Upper lobe of left lung (tissue), 4 donors: ENCODE data around the gene DTNA.

Source experiments
- EP300 ChIP-seq, 4 donors: sonication (generic); formaldehyde crosslinking; IDR thresholded peaks; one replicate each; pipeline ENCODE4 v1.5.1; 2017; ENCODE audit warnings: antibody characterized with exemption in 4 of 4, control low read depth in 2 of 4
- POLR2A ChIP-seq, 4 donors: fragments of 450-650 bp; IDR thresholded peaks; one replicate each; pipeline ENCODE4 v1.5.1; 2016 to 2017; ENCODE audit warnings: antibody characterized with exemption in 4 of 4, mild to moderate bottlenecking in 2 of 4
- POLR2AphosphoS5 ChIP-seq, 2 donors: sonication (generic); formaldehyde crosslinking; IDR thresholded peaks; one replicate each; pipeline ENCODE4 v1.5.1; 2017; ENCODE audit warnings: antibody characterized with exemption in 2 of 2
- TF ChIP-seq, protein P1 (sequence below), 6 experiments: fragments of 450-650 bp in 4 of 6; fragments of 200-600 bp in 2 of 6; sonication (generic) in 2 of 6; IDR thresholded peaks; one replicate each; pipeline ENCODE4 v1.5.1; 2016 to 2019; ENCODE audit warnings: antibody characterized with exemption in 6 of 6

DNA sequence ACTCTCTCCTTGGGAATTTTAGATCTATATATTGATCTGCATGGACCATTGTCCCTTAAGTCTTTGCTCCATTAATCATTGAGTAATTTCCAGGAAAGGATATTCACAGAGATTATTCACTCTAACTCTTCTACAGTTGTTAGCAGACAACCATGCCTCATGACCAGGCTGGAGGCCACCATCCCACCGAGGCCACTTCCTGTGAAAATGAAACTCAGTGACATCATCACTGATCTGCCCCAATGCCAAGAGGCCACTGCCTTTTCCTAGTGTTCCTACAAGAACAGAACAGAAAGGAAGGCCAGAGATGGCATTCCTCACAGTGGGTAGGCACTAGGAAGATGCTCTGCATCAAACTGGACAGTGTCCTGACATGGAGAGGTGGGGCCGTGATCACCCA is 161.3 kb downstream of the DTNA start:
- no peak for TF ChIP-seq POLR2AphosphoS5 (IDR thresholded peaks at IDR 0.05)
- TF ChIP-seq, protein P1, sequence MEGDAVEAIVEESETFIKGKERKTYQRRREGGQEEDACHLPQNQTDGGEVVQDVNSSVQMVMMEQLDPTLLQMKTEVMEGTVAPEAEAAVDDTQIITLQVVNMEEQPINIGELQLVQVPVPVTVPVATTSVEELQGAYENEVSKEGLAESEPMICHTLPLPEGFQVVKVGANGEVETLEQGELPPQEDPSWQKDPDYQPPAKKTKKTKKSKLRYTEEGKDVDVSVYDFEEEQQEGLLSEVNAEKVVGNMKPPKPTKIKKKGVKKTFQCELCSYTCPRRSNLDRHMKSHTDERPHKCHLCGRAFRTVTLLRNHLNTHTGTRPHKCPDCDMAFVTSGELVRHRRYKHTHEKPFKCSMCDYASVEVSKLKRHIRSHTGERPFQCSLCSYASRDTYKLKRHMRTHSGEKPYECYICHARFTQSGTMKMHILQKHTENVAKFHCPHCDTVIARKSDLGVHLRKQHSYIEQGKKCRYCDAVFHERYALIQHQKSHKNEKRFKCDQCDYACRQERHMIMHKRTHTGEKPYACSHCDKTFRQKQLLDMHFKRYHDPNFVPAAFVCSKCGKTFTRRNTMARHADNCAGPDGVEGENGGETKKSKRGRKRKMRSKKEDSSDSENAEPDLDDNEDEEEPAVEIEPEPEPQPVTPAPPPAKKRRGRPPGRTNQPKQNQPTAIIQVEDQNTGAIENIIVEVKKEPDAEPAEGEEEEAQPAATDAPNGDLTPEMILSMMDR (IDR thresholded peaks at IDR 0.05) = no peak
- no peak for TF ChIP-seq POLR2A (IDR thresholded peaks at IDR 0.05)
- TF ChIP-seq EP300 (IDR thresholded peaks at IDR 0.05) = no peak
